ENCODE results near the gene AMOT. TPM values are rescaled to one million over a fixed set of nuclear protein-coding genes. Genes with fewer than 3 reads are reported as not detected.

Gene AMOT
- total and polyA plus RNA-seq, 10 of the 15 experiments (the other 5 are each of a cell fraction or from before 2014, with no cell fraction given), result 0.92 to 14.5 (median 2.9) TPM

- ChIA-PET SMC1A (ENCODE audit: uncharacterized antibody, unreplicated experiment) (no interaction called here), RAD21 (ENCODE audit: unreplicated experiment) (no interaction called here), CTCF (no interaction called here), POLR2A (no interaction called here)
- no peak overlapping the region for H3K9ac ChIP-seq (ENCODE audit: control insufficient read depth, insufficient read depth, low read length)
- no peak overlapping the region for H3K4me3 ChIP-seq
- in situ Hi-C loops (cut with MboI) (no loop called here), intact Hi-C loops (cut with micrococcal nuclease; ENCODE audit: unreplicated experiment) (no loop called here)
- no TSS peak for BruUV-seq (replicated peaks)
- TF ChIP-seq, protein P1, sequence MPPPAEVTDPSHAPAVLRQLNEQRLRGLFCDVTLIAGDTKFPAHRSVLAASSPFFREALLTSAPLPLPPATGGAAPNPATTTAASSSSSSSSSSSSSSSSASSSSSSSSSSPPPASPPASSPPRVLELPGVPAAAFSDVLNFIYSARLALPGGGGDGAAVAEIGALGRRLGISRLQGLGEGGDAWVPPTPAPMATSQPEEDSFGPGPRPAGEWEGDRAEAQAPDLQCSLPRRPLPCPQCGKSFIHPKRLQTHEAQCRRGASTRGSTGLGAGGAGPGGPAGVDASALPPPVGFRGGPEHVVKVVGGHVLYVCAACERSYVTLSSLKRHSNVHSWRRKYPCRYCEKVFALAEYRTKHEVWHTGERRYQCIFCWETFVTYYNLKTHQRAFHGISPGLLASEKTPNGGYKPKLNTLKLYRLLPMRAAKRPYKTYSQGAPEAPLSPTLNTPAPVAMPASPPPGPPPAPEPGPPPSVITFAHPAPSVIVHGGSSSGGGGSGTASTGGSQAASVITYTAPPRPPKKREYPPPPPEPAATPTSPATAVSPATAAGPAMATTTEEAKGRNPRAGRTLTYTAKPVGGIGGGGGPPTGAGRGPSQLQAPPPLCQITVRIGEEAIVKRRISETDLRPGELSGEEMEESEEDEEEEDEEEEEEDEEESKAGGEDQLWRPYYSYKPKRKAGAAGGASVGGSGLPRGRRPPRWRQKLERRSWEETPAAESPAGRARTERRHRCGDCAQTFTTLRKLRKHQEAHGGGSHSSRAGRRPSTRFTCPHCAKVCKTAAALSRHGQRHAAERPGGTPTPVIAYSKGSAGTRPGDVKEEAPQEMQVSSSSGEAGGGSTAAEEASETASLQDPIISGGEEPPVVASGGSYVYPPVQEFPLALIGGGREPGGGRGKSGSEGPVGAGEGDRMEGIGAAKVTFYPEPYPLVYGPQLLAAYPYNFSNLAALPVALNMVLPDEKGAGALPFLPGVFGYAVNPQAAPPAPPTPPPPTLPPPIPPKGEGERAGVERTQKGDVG (CRISPR knock-in tag; IDR thresholded peaks at IDR 0.05), result no peak
- TF ChIP-seq TCF12 (IDR thresholded peaks at IDR 0.05; ENCODE audit: low read depth, low read length) (no peak), HDAC6 (IDR thresholded peaks at IDR 0.05; ENCODE audit: unreplicated experiment) (no peak), FOXM1 (IDR thresholded peaks at IDR 0.05; ENCODE audit: low read depth, low read length) (no peak), YBX1 (IDR thresholded peaks at IDR 0.05) (no peak), NFXL1 (IDR thresholded peaks at IDR 0.05; ENCODE audit: borderline replicate concordance) (no peak), YY1 (IDR thresholded peaks at IDR 0.05; ENCODE audit: low read depth, low read length) (no peak), MYB (IDR thresholded peaks at IDR 0.05; ENCODE audit: borderline replicate concordance, low read depth, low read length) (no peak), CHD2 (IDR thresholded peaks at IDR 0.05; ENCODE audit: borderline replicate concordance, low read depth, low read length) (no peak), NKRF (conservative IDR thresholded peaks at IDR 0.05) (no peak), CREM (IDR thresholded peaks at IDR 0.05; ENCODE audit: low read depth) (no peak), PBX3 (IDR thresholded peaks at IDR 0.05; ENCODE audit: insufficient replicate concordance, low read depth, low read length) (no peak)
- no peak overlapping the region for H2AFZ ChIP-seq (ENCODE audit: control insufficient read depth, low read depth, low read length)
- no peaks in the 10 kb centered on the region for H4K20me1 ChIP-seq (ENCODE audit: control insufficient read depth, insufficient read depth)
- H3K79me2 ChIP-seq (ENCODE audit: control insufficient read depth, insufficient read depth, low read length), result no peaks in the 10 kb centered on the region
- no peak overlapping the region for H3K4me2 ChIP-seq (ENCODE audit: control insufficient read depth, insufficient read depth)
- no peak for ATAC-seq
- H3K27ac ChIP-seq (ENCODE audit: control insufficient read depth, insufficient read depth), result no peak overlapping the region
- H3K27me3 ChIP-seq (replicated peaks in 1 of 2; ENCODE audit: control insufficient read depth in 2 of 2, insufficient read depth in 2 of 2, low read length in 1 of 2), result no peaks in the 10 kb centered on the region
- 29% methylated on average over 2 of the region's 2 CpGs for WGBS (ENCODE audit: insufficient coverage, insufficient replicate concordance, low lambda C conversion rate, missing lambda C conversion rate)
- H3K4me1 ChIP-seq (ENCODE audit: control insufficient read depth, insufficient read depth, low read length), result no peaks in the 10 kb centered on the region
- no peak for FAIRE-seq
- H3K36me3 ChIP-seq (ENCODE audit: control insufficient read depth in 2 of 2, insufficient read depth in 2 of 2, low read length in 1 of 2), result no peaks in the 10 kb centered on the region
- DNase-seq (ENCODE audit: low read depth, low spot score), result no peak
- H3K9me3 ChIP-seq (replicated peaks; ENCODE audit: control insufficient read depth, insufficient read depth, low read length), result no peaks in the 10 kb centered on the region
These were observed 41.9 kb downstream of the AMOT start for GRCh38 chrX:112798736-112799135.
